Keratinocyte (primary cell): ENCODE data around the gene RABGAP1. TPM values are rescaled to one million over a fixed set of nuclear protein-coding genes. Genes with fewer than 3 reads are reported as not detected.

Experiments used
- DNase-seq: peaks from one replicate; pipeline ENCODE4 v3.0.0-alpha.2; 2011; ENCODE audit warnings: low read depth, missing footprints, low spot score
- FAIRE-seq: peaks from 2 replicates; lab custom pipeline; 2011; peaks lifted over from hg19 to GRCh38; lab: Jason Lieb, UNC
- H2AFZ ChIP-seq: 2 replicates; pipeline ENCODE4 v1.6.0; 2012; ENCODE audit warnings: low read length, control low read depth, inconsistent platforms; ENCODE audit not compliant: control insufficient read depth
- H3K27ac ChIP-seq: 2 replicates; pipeline ENCODE4 v1.5.1; 2011; ENCODE audit warnings: low read length; ENCODE audit not compliant: control insufficient read depth, insufficient read depth
- H3K27me3 ChIP-seq: 3 replicates; pipeline ENCODE4 v1.6.0; 2011; ENCODE audit warnings: low read length; ENCODE audit not compliant: control insufficient read depth, insufficient read depth; ENCODE audit errors: extremely low read depth
- H3K36me3 ChIP-seq, 2 experiments: 2 replicates in 1 of 2; 3 replicates in 1 of 2; pipeline ENCODE4 v1.5.1; 2011; ENCODE audit warnings: low read length in 2 of 2, mild to moderate bottlenecking in 1 of 2; ENCODE audit not compliant: control insufficient read depth in 2 of 2, insufficient read depth in 2 of 2; ENCODE audit errors: extremely low read depth in 1 of 2
- H3K4me1 ChIP-seq: 3 replicates; pipeline ENCODE4 v1.5.1; 2011; ENCODE audit warnings: low read length; ENCODE audit not compliant: control insufficient read depth, insufficient read depth; ENCODE audit errors: extremely low read depth
- H3K4me2 ChIP-seq: 3 replicates; pipeline ENCODE4 v1.6.0; 2011; ENCODE audit warnings: low read depth, low read length; ENCODE audit not compliant: control insufficient read depth, insufficient read depth; ENCODE audit errors: extremely low read depth
- H3K4me3 ChIP-seq, 3 experiments: fragments of 200-600 bp in 1 of 3; sonication (generic) in 1 of 3; 2 replicates in 2 of 3; 3 replicates in 1 of 3; pipeline ENCODE4 v1.5.1; 2011 to 2016; ENCODE audit warnings: low read length in 3 of 3, mild to moderate bottlenecking in 3 of 3, control low read depth in 2 of 3, inconsistent platforms in 1 of 3, low read depth in 1 of 3, mixed read lengths in 1 of 3, mixed run types in 1 of 3, moderate library complexity in 1 of 3; ENCODE audit not compliant: control insufficient read depth in 2 of 3, insufficient read depth in 2 of 3; ENCODE audit errors: extremely low read depth in 1 of 3
- H3K79me2 ChIP-seq: 2 replicates; pipeline ENCODE4 v1.6.0; 2012; ENCODE audit warnings: low read length; ENCODE audit not compliant: control insufficient read depth, insufficient read depth
- H3K9ac ChIP-seq: 3 replicates; pipeline ENCODE4 v1.6.0; 2011; ENCODE audit warnings: low read length; ENCODE audit not compliant: control insufficient read depth, insufficient read depth; ENCODE audit errors: extremely low read depth
- H3K9me1 ChIP-seq: 3 replicates; pipeline ENCODE4 v1.6.0; 2011; ENCODE audit warnings: low read length; ENCODE audit not compliant: control insufficient read depth, insufficient read depth; ENCODE audit errors: extremely low read depth
- H3K9me3 ChIP-seq: 2 replicates; pipeline ENCODE4 v1.5.1; 2012; ENCODE audit warnings: low read depth, low read length; ENCODE audit not compliant: control insufficient read depth
- H4K20me1 ChIP-seq: 3 replicates; pipeline ENCODE4 v1.6.0; 2011; ENCODE audit warnings: low read length; ENCODE audit not compliant: control insufficient read depth, insufficient read depth; ENCODE audit errors: extremely low read depth
- EZH2 ChIP-seq: IDR thresholded peaks from one replicate; pipeline ENCODE4 v1.6.1; 2012; ENCODE audit warnings: inconsistent platforms, mild to moderate bottlenecking, low read length, moderate library complexity
- dilution Hi-C: fragments of 300-500 bp; cut with MboI; formaldehyde crosslinking; loops from one replicate; pipeline ENCODE4 v1.7.0; 2020; ENCODE audit warnings: low sequenced_read_pairs; ENCODE audit not compliant: extremely low pct_ligation_motif_present
- polyA plus RNA-seq, 5 experiments: library from polyadenylated mRNA; depleted of rRNA in 3 of 5; stranded (reverse) in 3 of 5; stranded (forward) in 1 of 5; unstranded in 1 of 5; fragments of >200 nt; gene quantifications; 1 replicate in 1 of 5; 2 replicates in 3 of 5; 3 replicates in 1 of 5; pipeline versions ENCODE4 v1.2.1 to v1.2.3, GENCODE V29; 2011 to 2012; ENCODE audit warnings: missing spikeins in 2 of 5, low read depth in 1 of 5, low replicate concordance in 1 of 5
- TF ChIP-seq, protein P1 (sequence below), 3 experiments: IDR thresholded peaks in 1 of 3; conservative IDR thresholded peaks in 1 of 3; optimal IDR thresholded peaks in 1 of 3; 2 replicates in 2 of 3; 3 replicates in 1 of 3; pipeline versions ENCODE3 to v1.5.1; 2011; ENCODE audit warnings: low read length in 3 of 3, mild to moderate bottlenecking in 3 of 3, moderate library complexity in 2 of 3, control low read depth in 1 of 3, inconsistent platforms in 1 of 3; ENCODE audit not compliant: insufficient read depth in 2 of 3; ENCODE audit errors: extremely low read depth in 1 of 3

The RABGAP1 gene
- polyA plus RNA-seq, 1 donor (not counting 4 experiments of a cell fraction or from before 2014, with no cell fraction given) = 40.6 TPM

DNA sequence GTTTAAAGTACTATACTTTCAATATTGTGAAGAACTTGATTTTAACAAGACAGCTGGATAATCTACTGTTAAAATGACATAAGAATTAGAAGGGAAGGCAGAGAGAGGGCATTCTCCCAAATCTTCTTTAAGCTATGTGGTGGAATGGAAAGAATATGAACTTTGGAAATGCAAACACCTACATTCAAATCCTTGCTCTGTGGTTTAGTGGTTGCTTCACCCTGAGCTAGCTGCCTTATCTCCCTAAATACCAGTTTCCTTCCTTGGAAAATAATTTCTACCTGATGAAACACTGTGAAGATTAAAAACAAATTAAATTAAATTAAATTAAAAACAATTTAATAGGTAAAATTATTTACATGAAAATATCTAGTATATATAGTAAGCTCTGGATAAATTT is 191.2 kb downstream of the RABGAP1 start:
- no peaks in the 10 kb centered on the region for H3K9me3 ChIP-seq
- H4K20me1 ChIP-seq = no peaks in the 10 kb centered on the region
- no peak overlapping the region for H3K9ac ChIP-seq
- no peak overlapping the region for H3K4me2 ChIP-seq
- H3K79me2 ChIP-seq = no peaks in the 10 kb centered on the region
- H3K4me3 ChIP-seq = no peak overlapping the region
- H3K27ac ChIP-seq = no peak overlapping the region
- dilution Hi-C loops = no loop called here
- no peaks in the 10 kb centered on the region for H3K4me1 ChIP-seq
- no peaks in the 10 kb centered on the region for H3K27me3 ChIP-seq
- no peak for DNase-seq
- H2AFZ ChIP-seq = no peak overlapping the region
- no peaks in the 10 kb centered on the region for H3K9me1 ChIP-seq
- no peak for FAIRE-seq
- peaks cover 0 to 2% of the 10 kb centered on the region in 2 experiments for H3K36me3 ChIP-seq
- TF ChIP-seq, protein P1, sequence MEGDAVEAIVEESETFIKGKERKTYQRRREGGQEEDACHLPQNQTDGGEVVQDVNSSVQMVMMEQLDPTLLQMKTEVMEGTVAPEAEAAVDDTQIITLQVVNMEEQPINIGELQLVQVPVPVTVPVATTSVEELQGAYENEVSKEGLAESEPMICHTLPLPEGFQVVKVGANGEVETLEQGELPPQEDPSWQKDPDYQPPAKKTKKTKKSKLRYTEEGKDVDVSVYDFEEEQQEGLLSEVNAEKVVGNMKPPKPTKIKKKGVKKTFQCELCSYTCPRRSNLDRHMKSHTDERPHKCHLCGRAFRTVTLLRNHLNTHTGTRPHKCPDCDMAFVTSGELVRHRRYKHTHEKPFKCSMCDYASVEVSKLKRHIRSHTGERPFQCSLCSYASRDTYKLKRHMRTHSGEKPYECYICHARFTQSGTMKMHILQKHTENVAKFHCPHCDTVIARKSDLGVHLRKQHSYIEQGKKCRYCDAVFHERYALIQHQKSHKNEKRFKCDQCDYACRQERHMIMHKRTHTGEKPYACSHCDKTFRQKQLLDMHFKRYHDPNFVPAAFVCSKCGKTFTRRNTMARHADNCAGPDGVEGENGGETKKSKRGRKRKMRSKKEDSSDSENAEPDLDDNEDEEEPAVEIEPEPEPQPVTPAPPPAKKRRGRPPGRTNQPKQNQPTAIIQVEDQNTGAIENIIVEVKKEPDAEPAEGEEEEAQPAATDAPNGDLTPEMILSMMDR (optimal IDR thresholded peaks at IDR 0.05 in 1 of 3, IDR thresholded peaks at IDR 0.05 in 1 of 3, conservative IDR thresholded peaks at IDR 0.05 in 1 of 3; ENCODE audit: extremely low read depth in 1 of 3, insufficient read depth in 2 of 3, low read length in 3 of 3) = no peak
- no peak for TF ChIP-seq EZH2

DNA sequence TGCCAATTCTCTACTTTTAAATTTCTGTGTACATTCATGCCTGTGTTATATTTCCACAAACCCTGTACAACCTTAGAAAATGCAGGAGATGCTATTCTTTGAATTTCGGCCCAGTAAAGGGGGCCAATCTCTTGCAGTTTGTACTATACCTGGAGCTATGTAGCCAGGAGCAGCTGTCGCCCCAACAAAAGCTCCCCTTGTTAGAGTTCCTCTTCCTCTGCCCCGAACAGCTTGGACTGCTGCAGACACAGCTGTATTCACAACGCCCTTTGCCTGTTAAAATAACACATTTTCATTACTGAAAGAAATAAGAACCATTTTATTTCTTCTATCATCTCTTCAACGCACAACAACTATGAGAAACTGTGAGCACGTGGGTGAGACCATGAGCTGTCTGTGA is 191.9 kb downstream of the RABGAP1 start:
- TF ChIP-seq EZH2 = no peak
- TF ChIP-seq, protein P1 (optimal IDR thresholded peaks at IDR 0.05 in 1 of 3, IDR thresholded peaks at IDR 0.05 in 1 of 3, conservative IDR thresholded peaks at IDR 0.05 in 1 of 3; ENCODE audit: extremely low read depth in 1 of 3, insufficient read depth in 2 of 3, low read length in 3 of 3) = no peak
- H3K36me3 ChIP-seq = peaks cover 0 to 2% of the 10 kb centered on the region in 2 experiments
- H3K79me2 ChIP-seq = no peaks in the 10 kb centered on the region
- no peak overlapping the region for H3K4me2 ChIP-seq
- H3K4me3 ChIP-seq = no peak overlapping the region
- no peaks in the 10 kb centered on the region for H3K4me1 ChIP-seq
- dilution Hi-C loops = no loop called here
- no peak for FAIRE-seq
- H3K27me3 ChIP-seq = no peaks in the 10 kb centered on the region
- no peak overlapping the region for H3K27ac ChIP-seq
- no peak overlapping the region for H2AFZ ChIP-seq
- H4K20me1 ChIP-seq = no peaks in the 10 kb centered on the region
- H3K9me3 ChIP-seq = no peaks in the 10 kb centered on the region
- no peak overlapping the region for H3K9ac ChIP-seq
- H3K9me1 ChIP-seq = no peaks in the 10 kb centered on the region
- DNase-seq = no peak
